ENCODE results near the gene FECH.

DNA sequence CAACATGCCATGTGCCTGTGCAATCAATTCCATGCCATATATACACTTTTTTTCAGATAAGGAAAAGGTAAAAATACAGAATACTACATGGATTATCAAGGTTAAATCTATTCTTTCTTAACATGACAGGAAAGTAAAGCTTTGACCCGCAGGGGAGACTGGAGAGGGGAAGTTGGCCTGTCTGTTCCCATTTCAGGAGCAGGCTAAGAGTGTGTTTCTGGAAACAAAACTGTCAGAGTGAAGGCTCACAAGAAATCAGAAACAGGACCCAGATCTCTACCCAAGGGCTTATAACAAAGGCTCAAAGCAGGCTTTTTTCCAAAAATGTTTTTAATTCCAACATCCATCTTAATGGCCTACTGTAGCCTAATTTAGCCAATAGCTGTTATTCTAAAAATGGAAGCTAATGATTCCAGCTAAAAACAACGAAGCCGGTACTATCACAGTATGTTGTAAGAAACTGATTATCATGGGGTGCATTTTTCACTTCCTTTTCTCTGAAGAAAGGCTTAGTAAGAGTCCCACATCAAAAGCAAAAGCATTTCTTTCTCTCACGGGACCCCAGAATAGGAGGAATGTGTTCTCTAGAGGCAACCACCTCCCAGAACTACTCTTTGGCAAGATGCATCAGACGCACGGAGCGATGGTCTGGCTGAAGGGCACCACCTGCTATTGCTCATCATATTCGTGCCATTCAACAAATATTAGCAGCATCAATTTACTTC is 41.4 kb downstream of the FECH start:
- TF ChIP-seq CEBPB (IDR thresholded peaks at IDR 0.05; ENCODE audit: low read depth, low read length) (no peak), POLR2A (IDR thresholded peaks at IDR 0.05; ENCODE audit: low read depth, low read length) (no peak), MXI1 (IDR thresholded peaks at IDR 0.05; ENCODE audit: borderline replicate concordance, low read depth, low read length) (no peak), RAD21 (IDR thresholded peaks at IDR 0.05; ENCODE audit: low read length) (no peak), MAZ (IDR thresholded peaks at IDR 0.05; ENCODE audit: borderline replicate concordance, low read depth, low read length) (no peak), SMC3 (IDR thresholded peaks at IDR 0.05; ENCODE audit: low read depth, low read length) (no peak), BHLHE40 (IDR thresholded peaks at IDR 0.05; ENCODE audit: low read depth, low read length) (no peak), MAFK (IDR thresholded peaks at IDR 0.05; ENCODE audit: low read depth, low read length) (no peak), RCOR1 (IDR thresholded peaks at IDR 0.05; ENCODE audit: insufficient replicate concordance, low read length) (no peak), NFE2L2 (IDR thresholded peaks at IDR 0.05; ENCODE audit: low read depth, low read length) (no peak), FOS (IDR thresholded peaks at IDR 0.05; ENCODE audit: low read depth, low read length) (no peak), RFX5 (IDR thresholded peaks at IDR 0.05; ENCODE audit: low read depth, low read length) (no peak)
- TF ChIP-seq, protein P1, sequence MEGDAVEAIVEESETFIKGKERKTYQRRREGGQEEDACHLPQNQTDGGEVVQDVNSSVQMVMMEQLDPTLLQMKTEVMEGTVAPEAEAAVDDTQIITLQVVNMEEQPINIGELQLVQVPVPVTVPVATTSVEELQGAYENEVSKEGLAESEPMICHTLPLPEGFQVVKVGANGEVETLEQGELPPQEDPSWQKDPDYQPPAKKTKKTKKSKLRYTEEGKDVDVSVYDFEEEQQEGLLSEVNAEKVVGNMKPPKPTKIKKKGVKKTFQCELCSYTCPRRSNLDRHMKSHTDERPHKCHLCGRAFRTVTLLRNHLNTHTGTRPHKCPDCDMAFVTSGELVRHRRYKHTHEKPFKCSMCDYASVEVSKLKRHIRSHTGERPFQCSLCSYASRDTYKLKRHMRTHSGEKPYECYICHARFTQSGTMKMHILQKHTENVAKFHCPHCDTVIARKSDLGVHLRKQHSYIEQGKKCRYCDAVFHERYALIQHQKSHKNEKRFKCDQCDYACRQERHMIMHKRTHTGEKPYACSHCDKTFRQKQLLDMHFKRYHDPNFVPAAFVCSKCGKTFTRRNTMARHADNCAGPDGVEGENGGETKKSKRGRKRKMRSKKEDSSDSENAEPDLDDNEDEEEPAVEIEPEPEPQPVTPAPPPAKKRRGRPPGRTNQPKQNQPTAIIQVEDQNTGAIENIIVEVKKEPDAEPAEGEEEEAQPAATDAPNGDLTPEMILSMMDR (conservative IDR thresholded peaks at IDR 0.05; ENCODE audit: low read depth, low read length), result no peak
- TF ChIP-seq, protein P2, sequence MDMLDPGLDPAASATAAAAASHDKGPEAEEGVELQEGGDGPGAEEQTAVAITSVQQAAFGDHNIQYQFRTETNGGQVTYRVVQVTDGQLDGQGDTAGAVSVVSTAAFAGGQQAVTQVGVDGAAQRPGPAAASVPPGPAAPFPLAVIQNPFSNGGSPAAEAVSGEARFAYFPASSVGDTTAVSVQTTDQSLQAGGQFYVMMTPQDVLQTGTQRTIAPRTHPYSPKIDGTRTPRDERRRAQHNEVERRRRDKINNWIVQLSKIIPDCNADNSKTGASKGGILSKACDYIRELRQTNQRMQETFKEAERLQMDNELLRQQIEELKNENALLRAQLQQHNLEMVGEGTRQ (IDR thresholded peaks at IDR 0.05; ENCODE audit: low read depth, low read length), result no peak
